GM21717 (cell line): ENCODE data around the gene ADAM12.

ENCODE experiments used
- ATAC-seq: cut with Tn5 transposase; IDR thresholded peaks from one replicate; pipeline ENCODE4 v1.9.1; 2021; ENCODE audit warnings: mild to moderate bottlenecking, moderate library complexity; ENCODE audit not compliant: unreplicated experiment

ADAM12 gene

DNA sequence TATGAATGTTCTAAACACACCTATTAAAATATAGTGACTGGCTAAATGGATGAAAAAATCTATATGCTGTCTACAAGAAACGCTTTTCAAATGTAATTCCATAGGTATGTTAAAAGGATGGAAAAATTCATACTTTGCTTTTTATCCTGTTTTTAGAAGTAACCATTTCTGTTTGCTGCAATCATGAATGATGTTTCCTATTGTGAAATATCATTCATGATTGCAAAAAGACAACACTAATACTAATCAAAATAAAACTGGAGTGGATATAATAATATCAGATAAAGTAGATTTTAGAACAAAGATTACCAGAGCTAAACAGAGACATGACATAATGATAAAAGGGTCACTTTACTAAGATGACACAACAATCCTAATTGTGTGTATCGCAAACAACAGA, 353.7 kb downstream of the ADAM12 start:
- ATAC-seq: no peak

DNA sequence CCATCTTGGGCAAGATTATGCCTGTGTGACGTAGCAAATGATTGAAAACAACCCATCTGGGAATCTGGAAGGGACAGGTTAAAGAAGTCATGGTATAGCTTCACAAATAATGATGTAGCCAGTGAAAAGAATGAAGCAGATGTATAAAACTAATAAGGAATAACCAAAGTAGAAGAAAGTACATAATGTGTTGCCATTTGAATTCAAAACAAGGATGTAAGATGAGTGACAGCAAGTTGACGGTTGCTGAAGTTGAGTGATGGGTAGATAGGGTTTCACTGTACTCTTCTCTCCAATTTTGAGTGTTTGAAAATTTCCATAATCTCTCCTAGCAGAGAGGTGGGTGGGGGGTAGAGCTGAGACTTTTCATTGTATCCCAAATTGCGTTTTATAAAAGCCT, 358.3 kb downstream of the ADAM12 start:
- ATAC-seq: no peak

DNA sequence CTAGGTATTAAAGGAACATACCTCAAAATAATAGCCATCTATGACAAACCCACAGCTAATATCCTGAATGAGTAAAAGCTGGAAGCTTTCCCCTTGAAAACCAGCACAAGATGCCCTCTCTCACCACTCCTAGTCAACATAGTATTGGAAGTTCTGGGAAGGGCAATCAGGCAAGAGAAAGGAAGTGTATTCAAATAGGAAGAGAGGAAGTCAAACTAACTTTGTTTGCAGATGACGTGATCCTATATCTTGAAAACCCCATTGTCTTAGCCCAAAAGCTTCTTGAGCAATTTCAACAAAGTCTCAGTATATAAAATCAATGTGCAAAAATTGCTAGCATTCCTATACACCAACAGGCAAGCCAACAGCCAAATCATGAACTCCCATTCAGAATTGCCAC, 360.6 kb downstream of the ADAM12 start:
- no peak for ATAC-seq

DNA sequence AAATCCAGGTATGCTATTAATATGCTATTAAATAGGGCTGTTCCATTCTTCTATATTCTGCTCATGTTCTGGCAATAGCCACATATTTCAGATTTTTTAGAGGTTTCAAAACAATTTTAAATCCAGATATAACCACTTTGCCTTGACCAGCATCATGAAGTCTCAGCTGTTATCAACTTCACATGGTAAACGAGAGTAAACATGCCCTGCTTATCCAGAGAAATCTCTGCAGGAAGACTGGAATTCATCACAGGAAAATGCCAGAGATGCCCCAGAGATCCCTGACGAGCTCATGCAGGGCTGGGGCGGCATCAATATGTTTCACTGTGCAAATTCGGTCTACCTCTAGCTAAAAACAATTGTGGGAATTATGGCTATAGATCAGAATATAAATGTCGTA, 365.4 kb downstream of the ADAM12 start:
- no peak for ATAC-seq

DNA sequence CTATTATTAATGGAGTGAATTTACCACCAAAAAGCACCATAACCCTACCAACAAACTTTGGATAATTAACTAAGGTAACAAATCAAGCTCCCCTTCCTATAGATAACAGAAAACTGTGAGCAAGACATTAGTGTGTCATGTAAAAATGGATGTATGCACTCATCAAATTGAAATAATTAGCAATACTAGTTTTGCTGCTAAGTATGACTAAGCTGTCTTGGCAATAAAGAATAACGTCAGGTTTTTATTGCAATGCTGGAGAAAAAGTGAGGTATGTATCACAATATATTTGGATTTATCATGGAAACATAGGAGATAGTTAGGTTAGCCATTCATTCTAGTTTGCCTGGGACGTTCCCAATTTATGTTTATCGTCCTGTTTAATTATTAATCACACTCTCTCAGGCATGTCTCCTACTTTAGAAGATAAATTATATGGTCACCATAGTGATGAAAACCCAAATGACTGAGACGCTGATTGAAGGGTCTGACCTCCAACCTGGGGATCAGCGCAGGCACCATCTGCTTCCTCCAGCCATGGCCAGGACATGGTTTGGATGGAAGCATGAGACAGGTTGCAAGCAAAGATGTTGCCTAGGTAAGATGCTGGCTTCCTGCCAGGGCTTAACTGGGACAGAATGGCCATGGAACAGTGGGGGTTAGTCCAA, 366.3 kb downstream of the ADAM12 start:
- no peak for ATAC-seq

DNA sequence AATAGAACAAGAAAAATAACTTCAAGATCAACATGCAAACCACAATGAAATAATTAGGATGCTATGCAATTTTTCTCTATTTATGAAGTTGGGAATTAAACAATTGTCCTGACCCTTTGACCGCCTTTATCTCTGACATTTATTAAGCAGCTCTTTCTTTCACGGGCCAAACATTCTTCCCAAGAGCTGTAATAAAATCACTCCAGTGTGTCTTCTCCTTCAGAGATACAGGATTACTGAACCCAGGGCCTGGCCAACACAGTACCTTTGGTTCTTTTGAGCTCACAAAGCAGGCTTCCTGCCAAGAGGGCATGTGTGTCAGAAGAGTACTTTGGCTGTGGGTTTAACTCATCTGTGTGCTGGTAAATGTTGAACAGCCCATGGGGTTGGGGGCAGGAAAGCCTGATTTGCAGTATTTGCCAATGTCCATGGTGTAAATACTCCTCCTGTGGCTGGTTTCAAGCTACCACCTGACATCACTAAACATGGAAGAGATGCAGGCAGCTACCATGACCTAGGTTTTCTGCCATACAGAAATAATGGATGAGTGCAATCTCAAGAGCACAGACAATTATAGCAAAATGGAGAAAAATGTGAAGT, 370.2 kb downstream of the ADAM12 start:
- ATAC-seq: no peak

DNA sequence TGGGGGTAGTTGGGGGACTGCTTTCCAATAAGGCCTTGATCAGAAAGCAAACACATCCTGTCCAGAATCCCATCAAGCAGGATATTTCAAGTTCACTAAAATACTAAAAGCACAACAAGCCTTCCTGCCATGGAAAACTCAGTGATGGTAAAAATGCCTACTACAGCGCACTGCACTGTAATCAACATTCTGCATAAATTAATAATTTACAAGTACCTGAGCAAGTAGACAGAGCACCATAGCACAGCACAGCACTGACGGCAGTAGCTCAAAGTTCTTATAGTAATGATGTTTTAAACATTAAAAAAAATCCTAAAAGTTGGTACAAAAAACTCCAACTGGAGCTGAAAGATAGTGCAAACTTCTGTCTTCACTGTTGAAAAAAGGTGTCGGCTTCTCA, 371.4 kb downstream of the ADAM12 start:
- ATAC-seq: no peak

DNA sequence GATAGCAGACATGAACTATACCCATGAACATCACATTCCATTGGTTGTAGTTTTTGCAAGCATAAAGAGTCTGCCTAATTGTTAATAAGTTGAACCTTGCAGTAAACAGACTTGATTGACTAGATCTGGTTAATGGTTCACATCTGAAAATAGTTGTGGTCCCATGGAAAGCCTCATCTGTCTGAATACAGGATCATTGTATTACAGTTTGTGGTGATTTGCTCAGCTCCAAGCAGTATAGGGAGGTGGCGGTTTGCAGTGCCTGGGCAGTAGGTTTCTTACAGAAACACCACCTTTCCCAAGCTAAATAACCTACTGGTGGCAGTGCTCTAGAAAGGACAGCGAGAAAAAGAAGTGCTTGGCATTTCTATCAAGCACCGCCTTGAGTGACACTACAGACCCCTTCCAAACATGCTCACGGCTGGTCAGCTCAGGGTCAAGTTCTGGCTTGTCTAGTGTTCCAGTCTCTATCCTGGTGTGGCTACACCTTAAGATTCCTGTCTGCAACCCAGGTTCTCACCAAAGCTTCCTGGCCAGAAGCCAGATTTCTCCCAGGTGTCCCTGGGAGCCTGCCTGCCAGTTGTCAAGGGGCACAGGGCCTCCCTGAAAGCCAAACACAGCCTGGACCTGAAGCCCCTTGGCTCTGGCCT, 372.0 kb downstream of the ADAM12 start:
- ATAC-seq: no peak

DNA sequence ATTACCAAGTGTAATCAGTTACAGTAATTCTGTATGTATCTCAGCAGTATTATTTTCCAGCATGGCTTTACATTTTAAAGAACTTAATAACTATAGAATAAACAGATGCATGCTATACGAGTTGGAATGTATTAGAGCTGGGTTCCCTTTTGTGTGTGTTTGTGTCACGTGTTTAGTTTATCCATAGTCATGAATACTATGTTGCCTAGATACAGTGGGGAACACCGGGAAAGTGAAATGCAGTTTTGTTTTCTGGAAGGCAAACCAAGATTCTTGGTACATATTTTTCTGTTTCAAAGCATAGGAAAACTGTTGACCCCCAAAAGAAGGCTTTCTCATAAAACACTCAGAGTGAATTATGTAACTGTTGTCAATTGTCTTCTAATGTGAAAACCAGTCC, 372.9 kb downstream of the ADAM12 start:
- ATAC-seq: no peak

DNA sequence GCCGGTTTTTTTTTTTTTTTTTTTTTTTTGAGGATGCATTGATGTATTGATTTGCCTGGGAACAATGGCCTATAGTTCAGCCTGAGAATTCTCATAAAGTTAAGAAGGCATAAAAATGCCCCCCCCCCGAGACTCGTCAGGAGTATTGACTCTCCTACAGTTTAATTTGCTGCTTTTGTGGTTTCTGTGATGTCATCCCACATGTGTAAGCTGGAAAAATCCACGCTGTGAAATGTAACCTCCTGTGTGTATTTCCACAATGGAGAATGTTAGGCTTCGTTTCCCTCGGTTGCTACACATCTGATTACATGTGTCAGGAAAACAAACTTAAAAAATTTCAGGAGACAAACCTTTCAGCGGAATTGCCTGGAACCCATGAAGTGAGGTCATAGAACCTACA, 374.0 kb downstream of the ADAM12 start:
- no peak for ATAC-seq

DNA sequence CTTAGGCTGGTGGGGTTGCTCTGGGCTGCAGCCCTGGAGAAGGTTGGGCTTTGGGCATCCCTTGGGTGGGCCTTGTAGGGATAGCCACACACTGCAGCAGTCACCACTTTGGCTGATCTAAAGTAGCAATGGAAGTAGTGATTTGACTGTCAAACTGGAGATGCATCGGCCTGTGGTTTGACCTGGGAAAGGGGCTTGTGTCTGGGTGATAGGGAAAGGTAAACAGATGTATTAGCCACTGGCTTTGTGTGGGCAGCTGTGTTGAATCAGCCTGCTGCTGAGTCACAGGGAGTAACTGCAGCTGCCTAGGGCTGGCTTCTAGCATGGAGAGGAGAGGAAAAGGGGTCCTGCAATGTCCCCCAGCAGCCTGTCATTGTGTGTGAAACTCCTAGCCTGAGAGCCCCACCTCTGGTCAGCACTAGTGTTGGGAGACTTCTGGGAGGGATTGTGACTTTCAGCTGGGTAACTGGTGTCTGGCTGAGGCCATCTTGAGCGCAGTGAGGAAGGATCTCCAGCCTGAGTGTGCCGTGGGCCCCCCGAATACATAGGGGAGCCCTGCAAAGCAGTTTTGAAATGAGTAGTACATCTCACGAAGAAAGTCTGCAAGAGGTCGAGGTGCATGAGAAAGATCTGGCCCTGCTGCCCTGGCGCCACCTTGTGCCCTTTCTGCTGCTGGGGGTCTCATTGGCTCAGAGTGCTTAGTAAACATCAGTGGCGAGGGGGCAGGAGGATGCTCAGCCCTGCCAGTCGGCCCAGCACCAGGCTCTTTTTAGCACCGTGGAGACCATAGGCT, 374.6 kb downstream of the ADAM12 start:
- ATAC-seq: peak; percentile 70

DNA sequence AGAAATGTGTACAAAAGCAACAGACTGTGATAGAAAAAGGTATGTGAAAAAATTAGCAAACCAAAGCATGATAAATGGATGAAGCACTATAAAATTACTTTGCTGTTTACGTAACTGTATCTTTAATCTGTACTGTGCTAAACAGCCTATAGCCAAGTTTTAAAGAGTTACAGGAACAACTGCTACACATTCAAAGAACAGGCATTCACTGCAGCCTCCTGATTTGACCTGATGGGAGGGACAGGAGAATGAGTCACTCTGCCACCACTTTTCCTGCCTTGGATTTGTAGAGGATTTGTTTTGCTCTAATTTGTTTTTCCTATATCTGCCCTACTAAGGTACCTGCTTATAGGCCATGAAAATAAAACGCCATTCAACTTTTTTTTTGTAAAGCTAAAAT, 375.8 kb downstream of the ADAM12 start:
- ATAC-seq: no peak

DNA sequence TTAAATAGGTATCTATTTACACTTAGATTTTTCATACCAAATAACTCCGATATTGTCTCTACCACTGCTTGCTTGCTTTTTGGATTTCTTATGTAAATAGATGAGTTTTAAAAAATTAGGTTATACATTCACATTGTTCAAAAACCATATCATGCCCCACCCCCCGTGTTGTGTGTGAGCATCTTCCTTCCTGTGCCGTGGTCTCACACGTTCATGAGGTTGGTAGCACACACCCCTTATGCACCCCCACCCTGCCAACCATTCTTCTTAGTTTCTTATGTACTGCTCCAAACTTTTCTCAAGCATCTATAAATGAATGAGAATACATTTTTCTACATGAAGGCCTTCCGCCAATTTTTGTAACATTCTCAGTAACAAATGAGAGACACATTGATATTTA, 376.3 kb downstream of the ADAM12 start:
- ATAC-seq: no peak

DNA sequence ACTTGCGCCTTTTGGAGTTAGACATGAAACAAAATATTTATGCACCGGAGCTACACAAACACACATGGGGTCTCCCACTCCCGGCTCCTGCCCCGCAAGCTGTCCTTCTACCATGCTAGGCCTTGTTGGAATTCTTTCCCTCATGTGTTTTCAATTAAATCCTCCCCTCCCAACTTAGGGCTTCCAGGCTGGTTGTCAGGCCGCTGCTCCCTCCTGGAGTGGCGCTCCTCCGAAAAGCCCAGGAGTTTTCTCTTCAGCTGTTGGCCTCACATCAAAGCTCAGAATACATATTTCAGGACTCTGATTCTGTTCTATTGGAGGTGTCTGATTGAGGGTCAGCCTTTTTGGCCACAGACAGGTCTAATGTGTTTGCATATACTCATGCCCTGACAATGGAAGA, 378.6 kb downstream of the ADAM12 start:
- ATAC-seq: no peak

DNA sequence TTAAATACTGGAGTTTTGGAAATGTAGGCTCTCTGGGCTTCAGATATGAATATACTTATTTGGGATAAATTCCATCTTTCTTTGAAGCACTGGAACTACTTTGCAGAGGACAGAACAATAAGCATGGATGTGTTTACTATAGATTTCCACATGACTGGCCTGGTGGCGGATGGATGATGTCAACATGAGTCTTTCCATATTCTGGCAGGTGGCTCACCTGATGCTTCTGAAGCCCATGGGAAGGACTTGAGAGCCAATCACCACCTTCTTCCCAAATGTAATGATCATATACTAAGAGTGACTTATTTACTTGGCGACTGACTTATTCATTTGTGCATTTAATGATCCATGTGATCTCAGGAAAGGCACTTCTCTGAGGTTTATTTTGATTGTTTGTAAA, 381.4 kb downstream of the ADAM12 start:
- ATAC-seq: no peak

DNA sequence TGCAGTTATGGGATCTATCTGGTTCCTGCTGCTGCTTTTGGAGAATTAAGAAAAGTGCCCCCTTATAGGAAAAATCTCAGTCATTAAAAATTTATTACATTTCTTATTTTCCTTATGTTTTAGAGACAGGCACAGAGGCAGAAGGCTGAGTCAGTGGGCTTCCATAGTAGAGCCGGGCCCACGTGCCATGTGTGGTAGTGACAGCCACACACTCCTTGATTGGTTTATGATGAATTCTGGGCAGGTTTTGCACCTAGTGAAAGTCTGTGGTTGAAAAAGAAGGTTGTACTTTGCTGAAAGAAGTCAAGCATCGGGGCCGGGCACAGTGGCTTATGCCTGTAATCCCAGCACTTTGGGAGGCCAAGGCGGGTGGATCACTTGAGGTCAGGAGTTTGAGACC, 382.0 kb downstream of the ADAM12 start:
- ATAC-seq: no peak

DNA sequence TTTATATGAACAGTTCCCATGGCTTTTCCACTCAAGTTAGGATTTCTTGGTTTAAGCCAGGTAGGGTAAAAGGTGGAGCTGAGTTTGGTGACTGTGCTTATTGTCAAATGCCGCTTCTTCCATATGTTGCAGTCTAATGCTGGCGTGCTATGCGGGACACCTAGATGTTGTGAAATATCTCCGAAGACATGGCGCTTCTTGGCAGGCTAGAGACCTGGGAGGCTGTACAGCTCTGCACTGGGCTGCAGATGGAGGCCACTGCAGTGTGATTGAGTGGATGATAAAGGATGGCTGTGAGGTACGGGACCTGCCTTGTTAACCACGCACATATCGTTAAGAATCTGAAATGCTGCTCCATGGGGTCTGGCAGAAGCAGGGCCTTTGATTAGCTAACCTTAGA, 383.5 kb downstream of the ADAM12 start:
- ATAC-seq: no peak

DNA sequence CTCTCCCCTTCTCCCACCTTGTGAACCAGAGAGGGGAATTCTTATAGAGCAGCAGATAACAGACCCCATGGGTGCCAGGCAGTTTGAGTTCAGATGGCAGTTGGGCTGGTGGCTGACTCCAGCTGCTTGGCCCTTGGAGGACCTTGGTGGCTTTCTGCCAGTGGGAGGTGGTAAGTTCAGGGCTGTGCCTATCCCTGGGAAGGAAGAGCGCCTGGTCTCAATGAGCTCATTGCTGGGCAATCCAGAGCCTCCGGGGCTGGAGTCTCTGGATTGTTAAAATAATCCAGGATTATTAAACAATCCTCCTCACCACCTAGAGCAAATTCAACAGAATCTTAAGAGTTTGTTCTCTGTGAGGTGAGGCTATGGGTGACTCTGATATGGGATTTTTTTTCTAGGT, 386.7 kb downstream of the ADAM12 start:
- no peak for ATAC-seq

DNA sequence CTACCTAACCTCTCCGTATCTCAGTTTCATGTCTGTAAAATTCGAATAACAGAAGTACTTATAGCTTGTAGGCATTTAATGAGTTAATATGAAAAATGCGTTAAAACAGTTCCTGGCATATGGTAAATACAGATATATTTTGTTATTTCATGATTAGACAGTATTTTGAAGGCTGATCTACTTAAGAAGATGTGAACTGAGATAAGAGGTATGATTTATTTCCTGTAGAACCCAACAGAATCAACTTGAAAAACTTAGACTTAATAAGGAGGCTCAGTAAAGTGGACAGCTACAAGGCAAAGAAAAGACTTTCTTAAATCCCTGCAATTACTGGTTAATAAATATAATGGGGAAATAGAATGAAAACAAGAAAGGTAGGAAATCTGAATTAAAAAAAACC, 388.6 kb downstream of the ADAM12 start:
- no peak for ATAC-seq

DNA sequence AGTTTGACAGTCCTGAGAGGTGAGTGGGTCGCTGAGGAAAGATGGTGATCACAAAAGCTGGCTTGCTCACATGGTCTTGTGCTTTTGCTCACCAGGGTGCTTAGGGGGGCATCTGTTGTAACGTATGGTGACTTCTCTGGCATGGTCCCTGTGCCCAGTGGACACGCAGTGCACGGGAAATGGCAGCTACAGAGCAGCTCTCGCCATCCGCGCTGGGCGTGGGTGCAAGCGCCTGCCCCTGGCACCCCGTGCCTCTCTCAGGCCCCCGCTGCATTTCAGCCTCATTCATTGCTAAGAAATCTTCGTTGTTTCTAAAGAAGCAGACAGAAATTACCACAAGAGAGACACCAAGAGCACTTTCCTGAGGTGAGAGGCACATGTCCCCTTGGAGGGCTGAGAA, 390.7 kb downstream of the ADAM12 start:
- ATAC-seq: no peak

DNA sequence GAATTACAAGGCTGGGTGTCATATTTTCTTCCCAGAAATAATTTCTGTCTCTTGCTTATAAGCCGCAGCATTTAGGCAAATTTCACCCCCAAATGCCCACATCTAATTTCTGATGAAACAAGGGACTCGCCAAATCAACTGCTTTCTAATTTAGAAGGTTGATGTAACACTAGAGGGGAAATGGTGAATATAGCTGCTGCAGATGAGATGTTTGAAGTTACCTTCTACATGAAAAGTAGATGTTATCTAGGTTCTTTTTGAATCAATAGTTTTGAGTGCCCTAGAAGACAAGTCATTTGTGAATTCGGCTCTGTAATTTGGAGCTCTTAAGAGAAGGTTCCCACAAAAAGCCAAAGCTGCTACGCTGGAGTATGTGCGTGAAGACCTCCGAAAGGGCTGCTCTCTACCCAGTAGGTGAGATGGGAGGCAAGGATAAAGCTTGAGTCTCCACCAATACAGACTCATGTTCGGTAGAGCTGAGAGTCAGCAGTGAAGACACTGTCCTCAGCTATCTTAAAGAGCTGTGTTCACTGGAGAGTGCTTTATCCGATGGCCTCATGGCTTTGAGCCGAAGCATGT, 392.5 kb downstream of the ADAM12 start:
- no peak for ATAC-seq
